CD14-positive monocyte (primary cell): ENCODE data around the gene S100A6. TPM values are rescaled to one million over a fixed set of nuclear protein-coding genes. Genes with fewer than 3 reads are reported as not detected.
A peak's percentile ranks its signal among the peaks of the same experiment; 100 is the strongest.

Experiments used
- DNase-seq, 3 donors: peaks; one replicate each; pipeline ENCODE4 v3.0.0-alpha.2; 2011 to 2022
- H2AFZ ChIP-seq: 2 replicates; pipeline ENCODE4 v1.6.0; 2012; ENCODE audit warnings: mild to moderate bottlenecking, low read depth, low read length, inconsistent platforms; ENCODE audit not compliant: insufficient read depth, poor library complexity, severe bottlenecking
- H3K27ac ChIP-seq, 2 donors: 1 replicate in 1 of 2; 2 replicates in 1 of 2; pipeline ENCODE4 v1.5.1; 2012 to 2013; ENCODE audit warnings: low read length in 2 of 2, control low read depth in 1 of 2, inconsistent platforms in 1 of 2, low read depth in 1 of 2, mild to moderate bottlenecking in 1 of 2
- H3K27me3 ChIP-seq, 2 donors: one replicate each; pipeline versions ENCODE4 v1.6.0 to v1.6.1; 2011 to 2013; ENCODE audit warnings: low read length in 2 of 2; ENCODE audit not compliant: control insufficient read depth in 2 of 2, insufficient read depth in 2 of 2
- H3K36me3 ChIP-seq, 2 donors: replicated peaks in 1 of 2; 1 replicate in 1 of 2; 2 replicates in 1 of 2; pipeline versions ENCODE4 v1.5.1 to v1.6.1; 2012 to 2013; ENCODE audit warnings: low read length in 2 of 2, control low read depth in 1 of 2, inconsistent platforms in 1 of 2, mild to moderate bottlenecking in 1 of 2; ENCODE audit not compliant: insufficient read depth in 2 of 2, control insufficient read depth in 1 of 2
- H3K4me1 ChIP-seq, 2 donors: 1 replicate in 1 of 2; 2 replicates in 1 of 2; pipeline versions ENCODE4 v1.5.1 to v1.6.1; 2012 to 2013; ENCODE audit warnings: low read length in 2 of 2, control low read depth in 1 of 2, inconsistent platforms in 1 of 2, mild to moderate bottlenecking in 1 of 2, moderate library complexity in 1 of 2; ENCODE audit not compliant: insufficient read depth in 2 of 2, control insufficient read depth in 1 of 2
- H3K4me2 ChIP-seq: replicated peaks from 2 replicates; pipeline ENCODE3; 2012; ENCODE audit warnings: low read length, moderate library complexity, mild to moderate bottlenecking; ENCODE audit not compliant: poor library complexity, severe bottlenecking; ENCODE audit errors: extremely low read depth
- H3K4me3 ChIP-seq, 3 experiments: fragments of 200-600 bp in 1 of 3; sonication (generic) in 1 of 3; replicated peaks in 1 of 3; 1 replicate in 2 of 3; 2 replicates in 1 of 3; pipeline ENCODE4 v1.5.1; 2011 to 2013; ENCODE audit warnings: low read length in 3 of 3, mild to moderate bottlenecking in 3 of 3, control low read depth in 2 of 3, low read depth in 2 of 3, inconsistent platforms in 1 of 3, moderate library complexity in 1 of 3
- H3K79me2 ChIP-seq: 2 replicates; pipeline ENCODE4 v1.6.0; 2012; ENCODE audit warnings: mild to moderate bottlenecking, control low read depth, inconsistent platforms, low read length, moderate library complexity; ENCODE audit not compliant: insufficient read depth
- H3K9ac ChIP-seq: 2 replicates; pipeline ENCODE4 v1.6.0; 2017; ENCODE audit warnings: low read length, mild to moderate bottlenecking; ENCODE audit not compliant: insufficient read depth, poor library complexity, severe bottlenecking
- H3K9me3 ChIP-seq, 2 donors: replicated peaks in 1 of 2; 1 replicate in 1 of 2; 2 replicates in 1 of 2; pipeline versions ENCODE4 v1.5.1 to v1.6.1; 2012 to 2013; ENCODE audit warnings: low read length in 2 of 2, control low read depth in 1 of 2; ENCODE audit not compliant: control insufficient read depth in 1 of 2, insufficient read depth in 1 of 2
- H4K20me1 ChIP-seq: 2 replicates; pipeline ENCODE4 v1.6.0; 2012; ENCODE audit warnings: mild to moderate bottlenecking, low read length, control low read depth, moderate library complexity; ENCODE audit not compliant: insufficient read depth
- H3K27ac Mint-ChIP-seq, 7 donors: one replicate each; pipeline ENCODE4 v1.8.0; 2020; ENCODE audit warnings: mild to moderate bottlenecking in 7 of 7, mixed read lengths in 7 of 7, moderate library complexity in 6 of 7, inconsistent platforms in 2 of 7
- H3K27me3 Mint-ChIP-seq, 3 donors: one replicate each; pipeline ENCODE4 v1.8.0; 2021 to 2022; ENCODE audit warnings: low read depth in 3 of 3, mild to moderate bottlenecking in 3 of 3, mixed read lengths in 3 of 3, moderate library complexity in 3 of 3, inconsistent platforms in 1 of 3
- H3K36me3 Mint-ChIP-seq, 2 donors: one replicate each; pipeline ENCODE4 v1.8.0; 2020; ENCODE audit warnings: mixed read lengths in 2 of 2, inconsistent platforms in 1 of 2, mild to moderate bottlenecking in 1 of 2
- H3K4me1 Mint-ChIP-seq: one replicate; pipeline ENCODE4 v1.8.0; 2020; ENCODE audit warnings: mild to moderate bottlenecking, mixed read lengths
- H3K4me3 Mint-ChIP-seq, 2 donors: one replicate each; pipeline ENCODE4 v1.8.0; 2020; ENCODE audit warnings: mild to moderate bottlenecking in 2 of 2, mixed read lengths in 2 of 2, moderate library complexity in 1 of 2
- H3K9me3 Mint-ChIP-seq, 7 donors: one replicate each; pipeline ENCODE4 v1.8.0; 2020 to 2022; ENCODE audit warnings: mixed read lengths in 7 of 7, mild to moderate bottlenecking in 6 of 7, moderate library complexity in 6 of 7, inconsistent platforms in 2 of 7
- CTCF ChIP-seq: fragments of 200-600 bp; IDR thresholded peaks from one replicate; pipeline ENCODE4 v1.8.0; 2022; ENCODE audit warnings: antibody characterized with exemption, mild to moderate bottlenecking
- WGBS: methylation state at CpG from one replicate; pipeline ENCODE4 v1.1.5; 2013; ENCODE audit warnings: missing lambda C conversion rate; ENCODE audit not compliant: insufficient coverage; 5-methylcytosine and 5-hydroxymethylcytosine counted together
- intact Hi-C, 2 donors: fragments of 100-400 bp; cut with micrococcal nuclease; formaldehyde crosslinking; loops; one replicate each; pipeline versions ENCODE4 v1.15.0 to v1.15.1; 2023
- polyA plus RNA-seq, 3 donors: library from polyadenylated mRNA; depleted of rRNA in 1 of 3; unstranded in 2 of 3; stranded (reverse) in 1 of 3; fragments of 300-500 nt in 2 of 3; fragments of >200 nt in 1 of 3; fragmentation: Illumina TruSeq in 2 of 3; gene quantifications; 1 replicate in 2 of 3; 2 replicates in 1 of 3; pipeline ENCODE4 v1.2.3, GENCODE V29; 2012 to 2021

Gene S100A6
- polyA plus RNA-seq, 3 donors, result 1,242 to 5,004 (median 4,414) TPM

DNA sequence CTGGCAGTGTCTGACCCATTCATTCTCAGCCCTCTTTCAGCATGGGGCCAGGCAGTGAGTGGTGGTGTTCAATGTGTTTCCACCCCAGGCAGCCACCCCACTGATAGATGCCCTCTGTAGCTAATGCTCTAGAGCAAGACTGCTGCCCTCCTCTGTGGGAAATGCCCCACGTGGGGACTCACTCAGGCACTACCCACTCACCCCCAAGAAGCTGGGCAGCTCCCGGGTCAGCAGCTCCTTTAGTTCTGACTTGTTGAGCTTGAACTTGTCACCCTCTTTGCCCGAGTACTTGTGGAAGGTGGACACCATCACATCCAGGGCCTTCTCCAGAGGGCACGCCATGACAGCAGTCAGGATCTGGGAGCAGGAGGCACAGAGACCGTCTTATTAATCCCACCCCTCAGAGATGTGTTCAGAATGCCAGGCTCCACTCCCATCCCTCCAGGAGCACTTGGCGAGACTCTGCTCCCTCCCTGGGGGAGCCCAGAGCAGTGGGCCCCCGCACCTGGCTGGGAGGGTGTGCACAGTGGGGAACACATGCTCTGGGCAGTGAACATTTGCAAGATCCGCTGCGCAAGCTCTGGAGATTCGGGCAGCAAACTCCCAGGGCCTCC lies 8.8 kb upstream of the S100A6 start:
- H3K4me1 ChIP-seq, result peaks cover 92 to 98% of the 10 kb centered on the region in 2 donors
- H3K79me2 ChIP-seq, result peaks cover 57% of the 10 kb centered on the region
- intact Hi-C loops, result loop anchor here in 1 of 2 donors (5.0 kb wide), 1 partner anchor 32 kb away; no protein-coding TSS in a partner anchor
- H4K20me1 ChIP-seq, result peaks cover 37% of the 10 kb centered on the region
- no peaks in the 10 kb centered on the region for H3K9me3 ChIP-seq
- peaks cover 0 to 6% (median 0%) of the 10 kb centered on the region in 3 donors for H3K27me3 Mint-ChIP-seq
- 38% methylated on average over 6 of the region's 10 CpGs for WGBS
- H3K27ac ChIP-seq, result peak overlapping the region; percentile 77 to 91
- TF ChIP-seq CTCF, result no peak
- H3K4me1 Mint-ChIP-seq, result peaks cover 99% of the 10 kb centered on the region
- no peak for DNase-seq
- peaks cover 20 to 27% of the 10 kb centered on the region in 2 donors for H3K36me3 ChIP-seq
- H3K36me3 Mint-ChIP-seq, result peaks cover 34 to 40% of the 10 kb centered on the region in 2 donors
- H3K9me3 Mint-ChIP-seq, result peaks cover 0 to 1% (median 0%) of the 10 kb centered on the region in 7 donors
- no peaks in the 10 kb centered on the region for H3K27me3 ChIP-seq
- peak overlapping the region; percentile 95 to 98 (median 98) for H3K27ac Mint-ChIP-seq
- H3K4me3 Mint-ChIP-seq, result peak overlapping the region; percentile 98 to 100
- H2AFZ ChIP-seq, result no peak overlapping the region
- peak overlapping the region; percentile 70 for H3K9ac ChIP-seq
- H3K4me3 ChIP-seq, result peak overlapping the region; percentile 83 to 94 (median 87)
- peak overlapping the region; percentile 98 for H3K4me2 ChIP-seq

- peak overlapping the region; percentile 90 to 98 (median 95) for H3K27ac Mint-ChIP-seq
- peaks cover 0 to 6% (median 0%) of the 10 kb centered on the region in 3 donors for H3K27me3 Mint-ChIP-seq
- intact Hi-C loops, result no loop called here
- peak overlapping the region; percentile 98 to 100 for H3K4me3 Mint-ChIP-seq
- H3K4me1 Mint-ChIP-seq, result peaks cover 93% of the 10 kb centered on the region
- TF ChIP-seq CTCF, result no peak
- peaks cover 20 to 27% of the 10 kb centered on the region in 2 donors for H3K36me3 ChIP-seq
- H3K27ac ChIP-seq, result peak overlapping the region; percentile 72 to 91
- peak overlapping the region; percentile 98 for H3K4me2 ChIP-seq
- peak overlapping the region; percentile 83 to 94 (median 87) for H3K4me3 ChIP-seq
- H3K9ac ChIP-seq, result peak overlapping the region; percentile 70
- H3K4me1 ChIP-seq, result peaks cover 86 to 93% of the 10 kb centered on the region in 2 donors
- 92% methylated on average over 3 of the region's 4 CpGs for WGBS
- no peaks in the 10 kb centered on the region for H3K9me3 ChIP-seq
- no peak for DNase-seq
- H3K36me3 Mint-ChIP-seq, result peaks cover 37 to 42% of the 10 kb centered on the region in 2 donors
- H4K20me1 ChIP-seq, result peaks cover 37% of the 10 kb centered on the region
- peaks cover 56% of the 10 kb centered on the region for H3K79me2 ChIP-seq
- H2AFZ ChIP-seq, result no peak overlapping the region
- H3K9me3 Mint-ChIP-seq, result peaks cover 0 to 1% (median 0%) of the 10 kb centered on the region in 7 donors
- no peaks in the 10 kb centered on the region for H3K27me3 ChIP-seq
Observed at GRCh38 chr1:153543736-153544135, 7.9 kb upstream of the S100A6 start.
